Activated CD4-positive, alpha-beta T cell treated with anti-CD3 and anti-CD28 coated beads for 24 hours (primary cell): ENCODE measurements around the gene LNX1.
"Not testable (repeated sequence)": the region's sequence is repeated elsewhere in the genome, so short reads cannot be mapped to it uniquely, and the experiment has no call there.

Experiments used
- DNase-seq, 2 donors: peaks; one replicate each; pipeline ENCODE4 v3.0.0-alpha.2; 2020; ENCODE audit warnings: low read depth in 2 of 2

The LNX1 gene

GRCh38 chr4:53497487-53498244 lies 93.6 kb downstream of the LNX1 start:
- DNase-seq: no peak

- DNase-seq: no peak
Observed at GRCh38 chr4:53494851-53495250, 96.4 kb downstream of the LNX1 start.

GRCh38 chr4:53490965-53491622 lies 100.2 kb downstream of the LNX1 start:
- no peak for DNase-seq

- no peak for DNase-seq
Observed at GRCh38 chr4:53490161-53490956, 100.9 kb downstream of the LNX1 start.

GRCh38 chr4:53489279-53489889 lies 101.9 kb downstream of the LNX1 start:
- no peak for DNase-seq

GRCh38 chr4:53487766-53488165 lies 103.5 kb downstream of the LNX1 start:
- no peak for DNase-seq

GRCh38 chr4:53485658-53486040 lies 105.6 kb downstream of the LNX1 start:
- no peak for DNase-seq

- no peak for DNase-seq
Observed at GRCh38 chr4:53484911-53485657, 106.2 kb downstream of the LNX1 start.

- DNase-seq: no peak
Observed at GRCh38 chr4:53483250-53483649, 108.0 kb downstream of the LNX1 start.

- DNase-seq: no peak
Observed at GRCh38 chr4:53481586-53481985, 109.7 kb downstream of the LNX1 start.

- no peak for DNase-seq
Observed at GRCh38 chr4:53480909-53481308, 110.4 kb downstream of the LNX1 start.

GRCh38 chr4:53479736-53480525 lies 111.4 kb downstream of the LNX1 start:
- no peak for DNase-seq

- DNase-seq: no peak
Observed at GRCh38 chr4:53478671-53479456, 112.4 kb downstream of the LNX1 start.

- no peak for DNase-seq
Observed at GRCh38 chr4:53477636-53478035, 113.7 kb downstream of the LNX1 start.

GRCh38 chr4:53477038-53477565 lies 114.2 kb downstream of the LNX1 start:
- DNase-seq: no peak

GRCh38 chr4:53476232-53477037 lies 114.9 kb downstream of the LNX1 start:
- DNase-seq: no peak

GRCh38 chr4:53466576-53466975 lies 124.7 kb downstream of the LNX1 start:
- DNase-seq: not testable (repeated sequence)

- no peak for DNase-seq
Observed at GRCh38 chr4:53465891-53466290, 125.4 kb downstream of the LNX1 start.

- DNase-seq: no peak
Observed at GRCh38 chr4:53465281-53465680, 126.0 kb downstream of the LNX1 start.
